ENCODE results near the gene WDR37. TPM values are rescaled to one million over a fixed set of nuclear protein-coding genes. Genes with fewer than 3 reads are reported as not detected.

The WDR37 gene
- total and polyA plus RNA-seq, 10 of the 15 experiments (the other 5 are each of a cell fraction or from before 2014, with no cell fraction given), result 1.9 to 11.1 (median 7.1) TPM

GRCh38 chr10:1020958-1021357 lies 35.2 kb upstream of the WDR37 start:
- H2AFZ ChIP-seq (ENCODE audit: control insufficient read depth, low read depth, low read length), result no peak overlapping the region
- H3K4me1 ChIP-seq (ENCODE audit: control insufficient read depth, insufficient read depth, low read length), result no peaks in the 10 kb centered on the region
- RAD21 ChIA-PET (ENCODE audit: unreplicated experiment), result no interaction called here
- H3K36me3 ChIP-seq (ENCODE audit: control insufficient read depth in 2 of 2, insufficient read depth in 2 of 2, low read length in 1 of 2), result peaks cover 9% of the 10 kb centered on the region in 2 experiments; a peak in 3 of 4 replicates
- 97% methylated on average over 9 of the region's 9 CpGs for WGBS (ENCODE audit: insufficient coverage, insufficient replicate concordance, low lambda C conversion rate, missing lambda C conversion rate)
- no TSS peak for BruUV-seq (replicated peaks)
- H3K27me3 ChIP-seq (replicated peaks in 1 of 2; ENCODE audit: control insufficient read depth in 2 of 2, insufficient read depth in 2 of 2, low read length in 1 of 2), result no peaks in the 10 kb centered on the region
- in situ Hi-C loops (cut with MboI), result no loop called here
- SMC1A ChIA-PET (ENCODE audit: uncharacterized antibody, unreplicated experiment), result interaction anchor here (0.9 kb wide), 1 partner anchor 9 kb away, joined by 3 read pairs; no protein-coding TSS in a partner anchor
- H4K20me1 ChIP-seq (ENCODE audit: control insufficient read depth, insufficient read depth), result no peaks in the 10 kb centered on the region
- POLR2A ChIA-PET, result no interaction called here
- H3K79me2 ChIP-seq (ENCODE audit: control insufficient read depth, insufficient read depth, low read length), result no peaks in the 10 kb centered on the region
- intact Hi-C loops (cut with micrococcal nuclease; ENCODE audit: unreplicated experiment), result no loop called here
- H3K4me2 ChIP-seq (ENCODE audit: control insufficient read depth, insufficient read depth), result no peak overlapping the region
- no peak for TF ChIP-seq CHD4 (IDR thresholded peaks at IDR 0.05)
- CTCF ChIA-PET, result no interaction called here
- H3K9me3 ChIP-seq (replicated peaks; ENCODE audit: control insufficient read depth, insufficient read depth, low read length), result no peaks in the 10 kb centered on the region
- ATAC-seq (peak; percentile 34; the same call in 2 of the 3 replicates), FAIRE-seq (no peak), DNase-seq (ENCODE audit: low read depth, low spot score) (no peak)
- no peak overlapping the region for H3K4me3 ChIP-seq
- H3K27ac ChIP-seq (ENCODE audit: control insufficient read depth, insufficient read depth), result no peak overlapping the region
- H3K9ac ChIP-seq (ENCODE audit: control insufficient read depth, insufficient read depth, low read length), result no peak overlapping the region

DNA sequence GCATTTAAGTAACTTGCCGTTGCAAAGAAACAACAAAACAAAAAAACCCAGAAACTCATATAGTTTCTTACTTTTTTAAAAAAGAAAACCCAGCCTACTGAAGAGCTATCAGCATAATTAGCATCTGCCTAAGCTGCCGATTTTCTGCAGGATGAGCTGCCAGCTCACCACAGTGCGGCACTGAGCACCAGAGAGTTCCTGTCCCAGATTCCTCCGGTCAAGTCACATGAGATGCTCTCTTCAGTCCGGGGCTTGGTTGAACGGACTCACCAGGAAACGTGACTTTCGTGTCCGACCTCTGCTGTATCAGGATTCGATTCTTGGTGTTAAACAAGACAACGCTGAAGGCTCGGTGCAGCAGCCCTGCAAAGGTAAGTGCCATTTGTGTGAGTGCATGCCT lies 33.8 kb upstream of the WDR37 start:
- Histone ChIP-seq H2AFZ (ENCODE audit: control insufficient read depth, low read depth, low read length) (no peak overlapping the region), H3K27me3 (replicated peaks in 1 of 2; ENCODE audit: control insufficient read depth in 2 of 2, insufficient read depth in 2 of 2, low read length in 1 of 2) (no peaks in the 10 kb centered on the region), H3K27ac (ENCODE audit: control insufficient read depth, insufficient read depth) (no peak overlapping the region), H3K4me1 (ENCODE audit: control insufficient read depth, insufficient read depth, low read length) (no peaks in the 10 kb centered on the region), H4K20me1 (ENCODE audit: control insufficient read depth, insufficient read depth) (no peaks in the 10 kb centered on the region), H3K9me3 (replicated peaks; ENCODE audit: control insufficient read depth, insufficient read depth, low read length) (no peaks in the 10 kb centered on the region), H3K36me3 (ENCODE audit: control insufficient read depth in 2 of 2, insufficient read depth in 2 of 2, low read length in 1 of 2) (peaks cover 5% of the 10 kb centered on the region in 2 experiments; a peak in 3 of 4 replicates), H3K79me2 (ENCODE audit: control insufficient read depth, insufficient read depth, low read length) (no peaks in the 10 kb centered on the region), H3K4me3 (no peak overlapping the region), H3K4me2 (ENCODE audit: control insufficient read depth, insufficient read depth) (no peak overlapping the region), H3K9ac (ENCODE audit: control insufficient read depth, insufficient read depth, low read length) (no peak overlapping the region)
- no peak for DNase-seq (ENCODE audit: low read depth, low spot score)
- no peak for FAIRE-seq
- in situ Hi-C loops (cut with MboI), result no loop called here
- no TSS peak for BruUV-seq (replicated peaks)
- 86% methylated on average over 12 of the region's 12 CpGs for WGBS (ENCODE audit: insufficient coverage, insufficient replicate concordance, low lambda C conversion rate, missing lambda C conversion rate)
- ChIA-PET SMC1A (ENCODE audit: uncharacterized antibody, unreplicated experiment) (no interaction called here), RAD21 (ENCODE audit: unreplicated experiment) (no interaction called here), CTCF (interaction anchor here (1.4 kb wide), 1 partner anchor 11 kb away, joined by 4 read pairs; no protein-coding TSS in a partner anchor), POLR2A (no interaction called here)
- no peak for ATAC-seq
- TF ChIP-seq ETV6 (conservative IDR thresholded peaks at IDR 0.05 in 1 of 2, IDR thresholded peaks at IDR 0.05 in 1 of 2; ENCODE audit: borderline replicate concordance in 1 of 2, low read depth in 1 of 2), result no peak
- no peak for TF ChIP-seq RB1 (IDR thresholded peaks at IDR 0.05; ENCODE audit: borderline replicate concordance)
- no peak for TF ChIP-seq NKRF (conservative IDR thresholded peaks at IDR 0.05)
- TF ChIP-seq SIX5 (IDR thresholded peaks at IDR 0.05; ENCODE audit: low read depth, low read length, severe bottlenecking), result no peak
- TF ChIP-seq, protein P1, sequence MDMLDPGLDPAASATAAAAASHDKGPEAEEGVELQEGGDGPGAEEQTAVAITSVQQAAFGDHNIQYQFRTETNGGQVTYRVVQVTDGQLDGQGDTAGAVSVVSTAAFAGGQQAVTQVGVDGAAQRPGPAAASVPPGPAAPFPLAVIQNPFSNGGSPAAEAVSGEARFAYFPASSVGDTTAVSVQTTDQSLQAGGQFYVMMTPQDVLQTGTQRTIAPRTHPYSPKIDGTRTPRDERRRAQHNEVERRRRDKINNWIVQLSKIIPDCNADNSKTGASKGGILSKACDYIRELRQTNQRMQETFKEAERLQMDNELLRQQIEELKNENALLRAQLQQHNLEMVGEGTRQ (IDR thresholded peaks at IDR 0.05; ENCODE audit: borderline replicate concordance, low read depth, low read length), result no peak
- no peak for TF ChIP-seq HDAC6 (IDR thresholded peaks at IDR 0.05; ENCODE audit: unreplicated experiment)
- intact Hi-C loops (cut with micrococcal nuclease; ENCODE audit: unreplicated experiment), result no loop called here

All from GM12878 (cell line).